Right atrium auricular region (tissue), 2 donors: ENCODE measurements around the gene STRA6. TPM values are rescaled to one million over a fixed set of nuclear protein-coding genes. Genes with fewer than 3 reads are reported as not detected.
"Not testable (repeated sequence)": the region's sequence is repeated elsewhere in the genome, so short reads cannot be mapped to it uniquely, and the experiment has no call there.

Source experiments
- DNase-seq: peaks from one replicate; pipeline ENCODE4 v3.0.0-alpha.2; 2019; ENCODE audit warnings: low spot score
- H3K27ac ChIP-seq, 2 donors: fragments of 200-600 bp; sonication (generic); 1 replicate in 1 of 2; 2 replicates in 1 of 2; pipeline ENCODE4 v1.5.1; 2016 to 2019
- H3K27me3 ChIP-seq, 2 donors: fragments of 200-600 bp; sonication (generic); one replicate each; pipeline versions ENCODE4 v1.5.1 to v1.6.0; 2017 to 2019
- H3K36me3 ChIP-seq: fragments of 200-600 bp; sonication (generic); one replicate; pipeline ENCODE4 v1.5.1; 2016
- H3K4me1 ChIP-seq, 2 donors: fragments of 200-600 bp; sonication (generic); one replicate each; pipeline versions ENCODE4 v1.5.1 to v1.6.0; 2017 to 2019
- H3K4me3 ChIP-seq, 2 donors: fragments of 200-600 bp; sonication (generic); 1 replicate in 1 of 2; 2 replicates in 1 of 2; pipeline ENCODE4 v1.5.1; 2017 to 2019; ENCODE audit warnings: mild to moderate bottlenecking in 1 of 2, moderate library complexity in 1 of 2
- H3K9me3 ChIP-seq, 2 donors: fragments of 200-600 bp; sonication (generic); one replicate each; pipeline ENCODE4 v1.5.1; 2019
- total RNA-seq, 2 donors: library from RNA; depleted of rRNA; stranded (reverse); fragments of >200 nt; gene quantifications; one replicate each; pipeline ENCODE4 v1.1.0, GENCODE V29; 2016
- TF ChIP-seq, protein P1 (sequence below), 2 donors: fragments of 200-600 bp; sonication (generic); IDR thresholded peaks; one replicate each; pipeline ENCODE4 v1.5.1; 2019; ENCODE audit warnings: antibody characterized with exemption in 2 of 2

STRA6 gene
- total RNA-seq, 2 donors from 2014 or later, result 0.22 to 0.55 TPM

DNA sequence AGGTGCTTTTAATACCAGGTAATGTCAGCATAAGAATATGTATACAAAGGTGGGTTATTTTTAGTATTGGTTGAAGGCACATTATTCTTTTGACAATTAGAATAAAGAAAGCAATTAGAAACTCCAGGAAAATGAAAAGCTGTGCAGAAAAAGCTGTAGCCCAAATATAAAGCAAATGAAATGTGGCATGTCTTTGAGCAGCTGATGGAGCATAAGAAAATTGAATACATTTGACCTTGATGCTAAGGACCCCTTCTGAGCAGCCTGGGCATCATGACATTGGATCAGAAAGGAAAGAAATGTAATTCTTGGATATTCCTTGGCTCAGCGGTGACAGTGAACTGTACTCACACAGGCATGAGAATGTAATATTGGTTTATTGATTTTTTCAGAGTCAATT, 37.1 kb downstream of the STRA6 start:
- H3K27ac ChIP-seq, result no peak overlapping the region

DNA sequence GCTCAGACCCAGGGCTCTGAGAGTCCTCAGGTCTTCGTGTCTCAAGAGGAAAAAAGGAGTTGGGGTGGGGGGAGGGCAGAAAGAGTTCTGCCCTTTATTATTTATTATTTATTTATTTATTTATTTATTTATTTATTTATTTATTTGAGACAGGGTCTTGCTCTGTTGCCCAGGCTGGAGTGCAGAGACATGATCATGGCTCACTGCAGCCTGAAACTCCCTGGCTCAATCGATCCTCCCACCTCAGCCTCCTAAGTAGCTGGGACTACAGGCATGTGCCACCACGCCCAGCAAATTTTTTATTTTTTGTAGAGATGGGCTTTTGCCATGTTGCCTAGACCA, 40.4 kb downstream of the STRA6 start:
- not testable (repeated sequence) for H3K36me3 ChIP-seq, H3K27me3 ChIP-seq, H3K9me3 ChIP-seq, DNase-seq, H3K27ac ChIP-seq, H3K4me3 ChIP-seq
- peaks cover 0 to 25% of the 10 kb centered on the region in 2 donors for H3K4me1 ChIP-seq

More for the DNA sequence above, 37.1 kb downstream of the STRA6 start:
- DNase-seq, result no peak
- TF ChIP-seq, protein P1, sequence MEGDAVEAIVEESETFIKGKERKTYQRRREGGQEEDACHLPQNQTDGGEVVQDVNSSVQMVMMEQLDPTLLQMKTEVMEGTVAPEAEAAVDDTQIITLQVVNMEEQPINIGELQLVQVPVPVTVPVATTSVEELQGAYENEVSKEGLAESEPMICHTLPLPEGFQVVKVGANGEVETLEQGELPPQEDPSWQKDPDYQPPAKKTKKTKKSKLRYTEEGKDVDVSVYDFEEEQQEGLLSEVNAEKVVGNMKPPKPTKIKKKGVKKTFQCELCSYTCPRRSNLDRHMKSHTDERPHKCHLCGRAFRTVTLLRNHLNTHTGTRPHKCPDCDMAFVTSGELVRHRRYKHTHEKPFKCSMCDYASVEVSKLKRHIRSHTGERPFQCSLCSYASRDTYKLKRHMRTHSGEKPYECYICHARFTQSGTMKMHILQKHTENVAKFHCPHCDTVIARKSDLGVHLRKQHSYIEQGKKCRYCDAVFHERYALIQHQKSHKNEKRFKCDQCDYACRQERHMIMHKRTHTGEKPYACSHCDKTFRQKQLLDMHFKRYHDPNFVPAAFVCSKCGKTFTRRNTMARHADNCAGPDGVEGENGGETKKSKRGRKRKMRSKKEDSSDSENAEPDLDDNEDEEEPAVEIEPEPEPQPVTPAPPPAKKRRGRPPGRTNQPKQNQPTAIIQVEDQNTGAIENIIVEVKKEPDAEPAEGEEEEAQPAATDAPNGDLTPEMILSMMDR (IDR thresholded peaks at IDR 0.05), result no peak
- Histone ChIP-seq H3K4me1 (peaks cover 0 to 23% of the 10 kb centered on the region in 2 donors), H3K9me3 (no peaks in the 10 kb centered on the region), H3K27me3 (no peaks in the 10 kb centered on the region), H3K4me3 (no peak overlapping the region), H3K36me3 (no peaks in the 10 kb centered on the region)

DNA sequence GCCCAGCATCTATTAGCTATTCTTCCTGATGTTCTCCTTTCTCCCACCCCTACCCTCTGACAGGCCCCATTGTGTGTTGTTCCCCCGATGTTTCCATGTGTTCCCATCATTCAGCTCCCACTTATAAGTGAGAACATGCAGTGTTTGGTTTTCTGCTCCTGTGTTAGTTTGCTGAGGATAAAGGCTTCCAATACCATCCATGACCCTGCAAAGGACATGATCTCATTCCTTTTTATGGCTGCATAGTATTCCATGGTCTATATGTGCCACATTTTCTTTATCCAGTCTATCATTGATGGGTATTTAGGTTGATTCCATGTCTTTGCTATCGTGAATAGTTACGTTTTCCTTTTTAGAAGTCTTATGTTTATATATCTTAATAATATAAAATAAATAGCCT, 42.2 kb downstream of the STRA6 start:
- H3K9me3 ChIP-seq, H3K4me3 ChIP-seq, DNase-seq, H3K27me3 ChIP-seq, H3K36me3 ChIP-seq: not testable (repeated sequence)
- Histone ChIP-seq H3K27ac (peak overlapping the region in 1 of 2 donors; percentile 61), H3K4me1 (peaks cover 0 to 42% of the 10 kb centered on the region in 2 donors)

DNA sequence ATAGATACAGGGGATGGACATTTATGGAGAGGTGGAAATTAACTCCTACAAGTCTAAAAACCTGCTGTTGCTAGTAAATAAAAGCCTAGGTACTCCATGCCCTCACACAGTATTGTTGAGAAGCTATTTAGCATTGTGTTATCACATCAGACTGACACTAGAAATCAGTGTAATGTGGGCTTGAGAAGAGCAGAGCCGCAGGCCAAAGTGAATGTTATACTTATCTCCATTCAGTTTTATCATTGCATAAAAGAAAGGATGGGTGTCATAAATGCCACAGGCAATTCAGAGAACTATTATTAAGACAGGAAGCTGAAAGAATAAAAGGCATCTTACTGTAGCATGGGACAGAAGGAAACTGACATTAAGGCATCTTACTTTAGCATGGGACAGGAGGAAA, 42.8 kb downstream of the STRA6 start:
- Histone ChIP-seq H3K27me3 (no peaks in the 10 kb centered on the region), H3K4me1 (peaks cover 0 to 42% of the 10 kb centered on the region in 2 donors), H3K36me3 (no peaks in the 10 kb centered on the region), H3K4me3 (no peak overlapping the region), H3K9me3 (no peaks in the 10 kb centered on the region), H3K27ac (peak overlapping the region in 1 of 2 donors; percentile 61)
- TF ChIP-seq, protein P1 (IDR thresholded peaks at IDR 0.05), result no peak
- DNase-seq, result no peak

DNA sequence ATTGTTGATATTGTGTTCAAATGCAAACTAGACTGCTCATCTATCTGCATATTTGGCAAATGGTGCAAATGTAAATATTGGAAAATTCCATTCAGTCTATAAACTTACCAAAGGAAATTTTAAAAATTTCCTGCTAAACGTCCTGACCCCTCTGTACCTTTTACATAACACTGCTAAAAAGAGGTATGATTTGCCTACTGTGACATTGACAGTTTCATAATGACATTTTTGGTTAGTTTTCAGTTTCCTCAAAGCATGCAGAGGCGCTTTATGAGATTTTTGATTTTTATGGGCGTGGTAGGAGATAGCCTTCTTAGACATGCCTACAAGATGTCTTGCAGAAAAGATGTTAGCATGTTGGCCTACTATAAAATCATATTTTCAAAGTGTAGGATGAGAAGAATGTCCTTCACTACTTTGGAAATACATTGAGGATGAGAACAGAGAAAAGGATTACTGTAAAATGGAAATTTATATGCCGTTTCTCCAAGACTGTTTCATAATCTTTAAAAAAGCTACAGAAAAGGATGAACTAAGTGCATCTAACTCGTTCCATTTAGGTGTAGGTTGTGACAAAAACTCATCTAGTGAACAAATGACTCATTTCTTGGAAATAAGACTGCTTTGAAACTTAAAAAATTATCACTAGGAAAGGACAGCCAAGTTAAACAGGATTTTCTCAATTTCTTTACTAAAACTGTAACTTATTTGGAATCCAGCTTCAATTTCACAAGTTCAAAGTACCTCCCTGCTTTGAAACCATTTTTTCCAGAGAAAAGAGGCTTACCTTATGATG, 43.5 kb downstream of the STRA6 start:
- Histone ChIP-seq H3K4me3 (no peak overlapping the region), H3K9me3 (no peaks in the 10 kb centered on the region), H3K36me3 (no peaks in the 10 kb centered on the region), H3K4me1 (peaks cover 0 to 42% of the 10 kb centered on the region in 2 donors), H3K27me3 (no peaks in the 10 kb centered on the region), H3K27ac (peak overlapping the region in 1 of 2 donors; percentile 61)
- no peak for DNase-seq
- TF ChIP-seq, protein P1 (IDR thresholded peaks at IDR 0.05), result no peak

DNA sequence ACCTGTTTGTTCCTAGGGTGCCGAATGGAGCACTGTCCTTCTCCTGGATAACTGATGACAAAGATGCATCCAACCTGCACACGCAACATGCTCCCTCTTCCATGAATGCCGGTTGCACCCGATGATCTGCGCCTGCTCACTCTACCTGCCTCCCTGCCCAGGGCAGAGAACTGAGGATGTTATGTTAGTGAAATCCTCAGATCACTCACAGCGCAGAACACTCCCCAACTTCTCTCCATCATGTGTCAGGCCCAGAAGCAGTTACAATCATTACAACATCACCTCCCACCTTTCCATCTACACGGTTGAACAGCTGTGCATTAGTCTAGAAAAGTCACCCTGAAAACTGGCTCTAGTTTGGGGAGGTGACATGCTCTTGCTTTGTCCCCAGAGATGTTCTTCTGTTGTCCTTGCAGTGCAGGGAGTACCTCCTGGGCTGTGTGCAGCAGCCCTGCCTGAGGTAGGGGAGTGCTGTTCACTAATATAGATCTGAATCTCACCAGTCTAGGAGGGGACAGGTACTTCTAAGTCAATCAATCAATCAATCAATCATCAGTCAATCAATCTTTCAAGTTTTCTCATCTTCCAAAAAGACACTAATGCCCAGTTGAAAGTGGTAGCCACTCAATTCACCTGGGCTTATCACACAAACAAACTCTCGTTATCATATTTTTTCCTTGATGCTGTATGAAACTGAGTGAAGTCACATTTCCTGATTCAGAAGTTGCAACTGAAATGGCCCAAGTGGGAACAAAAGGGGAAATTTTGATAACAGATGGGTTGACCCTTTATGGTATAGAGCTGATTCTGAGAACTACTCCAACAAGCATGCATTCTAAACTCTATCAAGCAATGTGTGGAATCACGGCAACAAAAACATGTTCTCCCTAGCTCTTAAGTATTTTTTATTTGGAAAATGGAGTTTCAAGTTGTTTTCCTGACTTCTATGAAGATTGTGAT, 44.4 kb downstream of the STRA6 start:
- Histone ChIP-seq H3K27ac (peak overlapping the region; percentile 56 to 61), H3K27me3 (no peaks in the 10 kb centered on the region), H3K4me1 (peaks cover 0 to 42% of the 10 kb centered on the region in 2 donors), H3K9me3 (no peaks in the 10 kb centered on the region), H3K4me3 (no peak overlapping the region), H3K36me3 (no peaks in the 10 kb centered on the region)
- DNase-seq, result no peak
- TF ChIP-seq, protein P1 (IDR thresholded peaks at IDR 0.05), result no peak
